Cardiac muscle cell (in vitro differentiated cells and primary cell): ENCODE results near the gene ACVR1C. TPM values are rescaled to one million over a fixed set of nuclear protein-coding genes. Genes with fewer than 3 reads are reported as not detected.

Experiments
- DNase-seq, 2 donors: peaks; one replicate each; pipeline versions ENCODE4 v3.0.0 to v3.0.0-alpha.2; 2010 to 2017; ENCODE audit warnings: low read depth in 1 of 2, low spot score in 1 of 2
- H3K27ac ChIP-seq: fragments of 200-600 bp; sonication (generic); 2 replicates; pipeline ENCODE4 v1.5.1; 2016
- H3K27me3 ChIP-seq: fragments of 200-600 bp; sonication (generic); 2 replicates; pipeline ENCODE4 v1.6.0; 2016; ENCODE audit warnings: control low read depth
- H3K36me3 ChIP-seq: fragments of 200-600 bp; sonication (generic); 2 replicates; pipeline ENCODE4 v1.5.1; 2016; ENCODE audit warnings: control low read depth
- H3K4me1 ChIP-seq: fragments of 200-600 bp; sonication (generic); 2 replicates; pipeline ENCODE4 v1.8.1; 2017; ENCODE audit warnings: low read depth, mild to moderate bottlenecking, mixed run types
- H3K4me3 ChIP-seq: fragments of 200-600 bp; sonication (generic); 2 replicates; pipeline ENCODE4 v1.5.1; 2016; ENCODE audit warnings: mild to moderate bottlenecking
- H3K9me3 ChIP-seq: fragments of 200-600 bp; sonication (generic); 2 replicates; pipeline ENCODE4 v1.5.1; 2017; ENCODE audit warnings: low read depth, mild to moderate bottlenecking, control low read depth
- polyA plus RNA-seq: library from polyadenylated mRNA; unstranded; fragments of >200 nt; fragmentation: Nextera tagmentation; extraction: Ambion mirVana; gene quantifications from 2 replicates; pipeline ENCODE4 v1.2.1, GENCODE V29; 2016
- total RNA-seq: library from RNA; depleted of rRNA; stranded (reverse); fragments of >200 nt; gene quantifications from 2 replicates; pipeline ENCODE4 v1.2.3, GENCODE V29; 2016
- TF ChIP-seq, protein P1 (sequence below): IDR thresholded peaks from 2 replicates; pipeline ENCODE4 v1.5.1; 2012; ENCODE audit warnings: low read depth, mild to moderate bottlenecking, low read length

Gene ACVR1C
- total and polyA plus RNA-seq, 2 experiments from 2014 or later, result 0.09 TPM; not detected in 1

DNA sequence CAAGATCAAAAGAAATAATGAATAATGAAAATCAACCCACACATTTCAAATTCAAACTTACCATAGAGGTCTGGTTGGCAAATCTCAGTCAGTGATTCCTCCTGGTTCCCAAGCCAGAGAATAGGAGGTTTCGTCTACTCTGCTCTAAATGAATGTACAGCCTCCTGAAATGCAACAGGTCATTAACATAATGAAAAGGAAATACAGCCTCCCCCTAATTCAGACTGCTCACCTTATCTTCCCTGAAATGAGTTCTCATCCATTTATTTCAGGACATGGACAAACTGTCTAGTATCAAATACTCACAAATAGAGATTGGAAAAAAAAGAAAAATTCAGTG lies 141.4 kb downstream of the ACVR1C start:
- TF ChIP-seq, protein P1, sequence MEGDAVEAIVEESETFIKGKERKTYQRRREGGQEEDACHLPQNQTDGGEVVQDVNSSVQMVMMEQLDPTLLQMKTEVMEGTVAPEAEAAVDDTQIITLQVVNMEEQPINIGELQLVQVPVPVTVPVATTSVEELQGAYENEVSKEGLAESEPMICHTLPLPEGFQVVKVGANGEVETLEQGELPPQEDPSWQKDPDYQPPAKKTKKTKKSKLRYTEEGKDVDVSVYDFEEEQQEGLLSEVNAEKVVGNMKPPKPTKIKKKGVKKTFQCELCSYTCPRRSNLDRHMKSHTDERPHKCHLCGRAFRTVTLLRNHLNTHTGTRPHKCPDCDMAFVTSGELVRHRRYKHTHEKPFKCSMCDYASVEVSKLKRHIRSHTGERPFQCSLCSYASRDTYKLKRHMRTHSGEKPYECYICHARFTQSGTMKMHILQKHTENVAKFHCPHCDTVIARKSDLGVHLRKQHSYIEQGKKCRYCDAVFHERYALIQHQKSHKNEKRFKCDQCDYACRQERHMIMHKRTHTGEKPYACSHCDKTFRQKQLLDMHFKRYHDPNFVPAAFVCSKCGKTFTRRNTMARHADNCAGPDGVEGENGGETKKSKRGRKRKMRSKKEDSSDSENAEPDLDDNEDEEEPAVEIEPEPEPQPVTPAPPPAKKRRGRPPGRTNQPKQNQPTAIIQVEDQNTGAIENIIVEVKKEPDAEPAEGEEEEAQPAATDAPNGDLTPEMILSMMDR, result no peak
- Histone ChIP-seq H3K27ac (no peak overlapping the region), H3K27me3 (no peaks in the 10 kb centered on the region), H3K4me3 (no peak overlapping the region), H3K4me1 (no peaks in the 10 kb centered on the region), H3K36me3 (no peaks in the 10 kb centered on the region), H3K9me3 (no peaks in the 10 kb centered on the region)
- no peak for DNase-seq

DNA sequence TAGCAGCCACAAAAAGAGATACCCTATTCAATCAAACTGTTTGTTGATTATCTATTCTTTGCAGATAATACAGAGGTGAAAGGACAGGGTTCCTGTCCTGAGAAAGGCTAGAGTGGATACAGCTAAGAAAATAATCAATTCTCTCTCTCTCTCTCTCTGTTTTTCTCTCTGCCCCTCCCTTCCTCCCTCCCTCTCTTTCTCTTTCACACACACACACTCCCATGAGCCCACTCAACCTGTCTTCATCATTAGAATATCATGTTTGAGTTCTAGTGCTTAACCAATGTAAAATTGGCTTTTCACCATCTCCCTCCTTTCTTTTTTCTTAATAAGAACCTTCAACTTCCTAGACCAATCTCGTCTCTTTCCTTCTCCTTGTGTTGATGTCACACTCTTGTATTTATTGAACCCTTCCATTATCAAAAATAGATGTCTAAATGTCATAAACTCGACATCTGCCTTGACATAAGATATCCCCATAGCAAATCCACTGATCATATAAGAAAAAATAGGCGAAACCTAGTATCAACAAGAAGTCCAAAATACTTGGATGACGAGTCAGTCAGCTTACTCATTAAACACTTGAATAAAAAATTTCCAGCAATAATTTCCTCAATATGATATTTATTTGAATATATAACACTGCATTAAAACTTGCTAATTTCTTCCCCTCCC lies 141.9 kb downstream of the ACVR1C start:
- TF ChIP-seq, protein P1, result no peak
- Histone ChIP-seq H3K27me3 (no peaks in the 10 kb centered on the region), H3K4me1 (no peaks in the 10 kb centered on the region), H3K36me3 (no peaks in the 10 kb centered on the region), H3K9me3 (no peaks in the 10 kb centered on the region), H3K27ac (no peak overlapping the region), H3K4me3 (no peak overlapping the region)
- no peak for DNase-seq

DNA sequence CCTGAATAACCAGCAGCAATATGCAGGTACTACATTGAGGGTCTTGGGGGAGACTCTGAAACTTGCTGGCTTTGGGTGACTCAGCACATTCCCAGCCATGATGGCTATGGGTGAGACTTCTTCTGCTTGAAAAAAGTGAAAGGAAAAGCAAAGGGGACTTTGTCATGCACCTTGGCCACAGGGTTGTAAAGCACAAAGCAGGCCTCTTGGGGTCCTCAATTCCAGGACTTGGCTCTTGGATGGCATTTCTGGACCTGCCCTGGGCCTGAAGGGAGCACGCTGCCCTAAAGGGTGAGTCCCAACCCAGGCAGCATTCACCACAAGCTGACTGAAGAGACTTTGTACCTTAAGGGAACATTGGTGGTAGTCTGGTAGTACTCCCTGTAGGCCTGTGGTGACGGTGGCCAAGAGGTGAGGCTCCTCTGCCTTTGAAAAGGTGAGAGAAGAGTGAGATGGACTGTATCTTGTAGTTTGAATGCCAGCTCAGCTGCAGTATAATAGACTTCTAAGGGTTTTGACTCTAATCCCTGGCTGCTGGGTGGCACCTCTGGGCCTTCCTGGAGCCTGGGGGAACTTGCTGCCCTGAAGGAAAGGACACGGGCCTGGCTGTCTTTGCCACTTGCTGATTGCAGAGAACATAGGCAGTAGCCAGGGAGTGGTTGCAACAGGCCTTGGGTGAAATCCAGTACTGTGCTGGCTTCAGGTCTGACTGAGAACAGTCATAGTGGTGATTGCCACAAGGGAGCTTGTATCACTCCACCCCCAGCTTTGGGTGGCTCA lies 148.3 kb downstream of the ACVR1C start:
- TF ChIP-seq, protein P1, result no peak
- no peaks in the 10 kb centered on the region for H3K4me1 ChIP-seq
- H3K9me3 ChIP-seq, result no peaks in the 10 kb centered on the region
- DNase-seq, result peak in 1 of 2 donors; percentile 75
- H3K36me3 ChIP-seq, result no peaks in the 10 kb centered on the region
- H3K27ac ChIP-seq, result no peak overlapping the region
- H3K4me3 ChIP-seq, result no peak overlapping the region
- no peaks in the 10 kb centered on the region for H3K27me3 ChIP-seq

DNA sequence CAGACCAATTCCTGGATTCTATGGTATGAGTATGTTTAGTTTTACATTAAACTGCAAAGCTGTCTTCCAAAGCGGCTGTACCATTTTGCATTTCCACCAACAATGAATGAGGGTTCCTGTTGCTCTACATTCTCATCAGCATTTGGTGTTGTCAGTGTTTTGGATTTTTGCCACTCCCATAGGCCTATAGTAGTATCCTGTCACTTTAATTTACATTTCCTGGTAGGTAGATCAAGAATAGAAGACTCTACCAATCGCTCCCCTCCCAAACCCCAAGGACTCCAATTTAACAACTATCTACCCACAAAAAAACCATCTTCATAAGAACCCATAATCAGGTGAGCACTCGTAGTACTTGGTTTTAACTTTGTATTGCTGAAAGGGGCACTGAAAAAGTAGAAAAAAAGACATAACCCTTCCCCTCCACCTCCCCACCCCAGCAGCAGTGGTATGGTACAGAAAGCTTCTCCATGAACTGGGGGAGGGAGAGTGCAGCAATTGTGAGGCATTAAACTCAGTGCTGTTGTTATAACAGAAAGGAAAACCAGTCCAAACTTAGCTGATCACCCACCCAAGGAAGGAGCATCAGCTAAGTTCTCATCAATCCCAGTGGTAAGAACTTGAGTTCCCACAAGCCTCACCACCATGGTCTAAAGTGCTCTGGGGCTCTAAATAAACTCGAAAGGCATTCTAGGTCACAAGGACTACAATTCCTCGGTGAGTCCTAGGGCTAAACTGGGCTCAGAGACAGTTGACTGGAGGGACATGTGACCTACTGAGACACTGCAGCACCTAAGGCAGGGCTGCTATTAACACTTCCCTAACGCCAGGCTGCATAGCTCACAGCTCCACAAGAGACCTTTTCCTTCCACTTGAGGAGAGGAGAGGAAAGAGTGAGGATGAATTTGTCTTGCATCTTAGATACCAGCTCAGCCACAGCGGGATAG lies 149.3 kb downstream of the ACVR1C start:
- Histone ChIP-seq H3K4me1 (no peaks in the 10 kb centered on the region), H3K9me3 (no peaks in the 10 kb centered on the region), H3K27me3 (no peaks in the 10 kb centered on the region), H3K36me3 (no peaks in the 10 kb centered on the region), H3K4me3 (no peak overlapping the region), H3K27ac (no peak overlapping the region)
- no peak for DNase-seq
- TF ChIP-seq, protein P1, result no peak

DNA sequence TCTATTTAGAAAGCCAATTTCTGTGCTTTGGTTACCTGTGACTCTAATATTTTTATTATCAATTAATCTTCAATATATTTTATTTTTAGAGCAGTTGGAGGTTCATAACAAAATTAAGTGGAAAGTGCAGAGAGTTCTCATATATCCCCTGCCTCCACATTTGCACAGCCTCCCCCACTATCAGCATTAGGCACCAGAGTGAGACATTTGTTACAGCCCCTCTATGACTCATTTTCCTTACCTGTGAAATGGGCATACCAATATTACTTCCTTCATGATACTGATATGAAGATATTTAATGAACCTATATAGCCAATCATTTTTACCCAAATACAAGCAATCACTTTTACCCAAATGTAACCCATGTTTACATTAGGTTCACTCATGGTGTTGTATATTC lies 150.7 kb downstream of the ACVR1C start:
- Histone ChIP-seq H3K36me3 (no peaks in the 10 kb centered on the region), H3K27me3 (no peaks in the 10 kb centered on the region), H3K4me1 (no peaks in the 10 kb centered on the region), H3K27ac (no peak overlapping the region), H3K4me3 (no peak overlapping the region), H3K9me3 (no peaks in the 10 kb centered on the region)
- TF ChIP-seq, protein P1, result no peak
- no peak for DNase-seq
